Measurements from ENCODE around the gene BAZ2B.

The BAZ2B gene

GRCh38 chr2:159292157-159292556, 324.2 kb downstream of the BAZ2B start:
- peak; percentile 6 for DNase-seq

GRCh38 chr2:159290289-159290907, 325.9 kb downstream of the BAZ2B start:
- DNase-seq, result peak; percentile 84

- no peak for DNase-seq
Observed at GRCh38 chr2:159287733-159288132, 328.6 kb downstream of the BAZ2B start.

DNA sequence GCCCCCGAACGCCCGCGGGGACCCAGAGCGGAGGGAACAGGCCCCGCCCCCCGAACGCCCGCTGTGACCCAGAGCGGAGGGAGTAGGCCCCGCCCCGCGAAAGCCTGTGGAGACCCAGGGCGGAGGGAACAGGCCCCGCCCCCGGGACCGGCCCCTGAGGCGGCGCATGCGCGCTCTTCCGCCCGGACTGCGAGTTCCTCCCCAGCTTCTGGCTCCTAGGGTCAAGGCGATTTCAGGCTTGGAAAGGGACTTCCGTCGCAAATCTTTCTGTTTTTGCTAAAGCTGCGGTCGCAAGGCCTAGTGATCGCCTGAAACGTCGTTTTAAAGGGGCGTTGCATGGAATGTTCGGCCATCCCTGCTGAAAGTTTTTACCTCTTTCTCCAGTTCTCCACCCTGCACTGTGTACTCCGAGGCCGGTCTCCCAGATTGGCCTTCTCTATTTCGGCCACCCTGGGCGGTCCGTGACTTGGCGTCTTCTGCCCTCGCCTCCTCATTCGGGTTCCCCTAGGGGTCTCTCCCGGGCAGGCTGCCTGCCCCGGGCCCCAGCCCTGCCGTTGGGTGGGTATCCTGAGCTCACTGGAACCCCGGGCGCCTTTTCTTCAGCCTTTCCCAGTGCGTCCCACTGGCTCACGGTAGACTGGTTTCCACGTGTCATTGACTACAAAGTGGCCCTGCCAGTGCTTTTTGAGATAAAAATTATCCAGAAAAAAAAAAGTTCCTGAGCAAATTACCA, 329.5 kb downstream of the BAZ2B start:
- DNase-seq, result peak; percentile 100

DNA sequence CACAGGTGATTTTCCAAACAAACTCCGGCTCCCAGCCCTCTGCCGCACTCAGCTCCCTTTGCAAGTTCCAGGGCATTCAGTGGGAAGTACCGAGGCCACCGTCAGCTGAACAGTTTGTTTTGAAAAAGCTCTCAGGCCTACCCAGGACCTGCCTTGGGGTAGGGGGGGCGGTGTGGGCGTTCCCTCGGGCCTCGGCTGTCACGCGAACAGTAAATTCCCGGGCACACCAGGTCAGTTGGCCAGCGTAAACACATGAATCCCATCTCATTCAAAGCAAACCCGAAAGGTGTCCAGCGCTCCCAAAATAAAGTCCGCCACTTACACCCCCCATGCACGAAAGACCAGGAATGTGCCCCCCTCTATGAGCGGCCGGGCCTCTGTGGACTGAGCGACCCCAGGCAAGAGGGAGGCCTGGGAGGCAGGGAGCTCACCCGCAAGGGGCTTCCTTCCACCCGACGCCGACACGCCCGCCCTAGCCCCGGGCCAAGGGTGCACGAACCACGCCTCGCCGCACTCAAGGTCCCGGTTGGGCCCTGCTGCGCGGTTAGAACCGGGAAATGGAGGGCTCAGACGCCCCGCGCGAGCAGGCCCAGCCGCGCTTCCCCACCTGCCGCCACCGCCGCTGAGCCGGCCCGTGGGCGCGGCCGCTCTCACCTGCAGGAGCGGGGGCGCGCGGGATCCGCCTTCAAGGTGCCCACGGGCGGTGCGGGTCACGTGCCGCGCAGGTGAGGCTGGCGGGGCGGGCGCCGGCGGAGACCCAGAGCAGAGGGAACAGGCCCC, 330.2 kb downstream of the BAZ2B start, which contains the start of gene WDSUB1:
WDSUB1 (minus strand) TSS at position 775 of the 780 bp plus-strand sequence. CDS start 3,634 bp downstream, outside the sequence.
- DNase-seq, result peak; percentile 76

DNA sequence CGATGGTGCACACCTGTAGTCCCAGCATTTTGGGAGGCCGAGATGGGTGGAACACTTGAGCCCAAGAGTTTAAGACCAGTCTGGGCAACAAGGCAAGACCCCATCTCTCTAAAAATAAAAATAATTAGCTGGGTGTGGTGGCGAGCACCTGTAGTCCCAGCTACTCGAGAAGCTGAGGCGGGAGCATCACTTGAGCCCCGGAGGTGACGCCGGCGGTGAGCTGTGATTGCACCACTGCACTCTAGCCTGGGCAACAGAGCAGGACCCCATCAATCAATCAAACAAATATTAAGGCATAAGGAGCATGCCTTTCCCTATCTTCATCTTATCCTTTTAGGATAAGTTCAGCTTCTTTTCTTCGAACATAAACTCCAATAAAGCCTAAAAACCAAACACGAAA, 330.9 kb downstream of the BAZ2B start:
- DNase-seq, result no peak

GRCh38 chr2:159283529-159283928, 332.8 kb downstream of the BAZ2B start:
- no peak for DNase-seq

DNA sequence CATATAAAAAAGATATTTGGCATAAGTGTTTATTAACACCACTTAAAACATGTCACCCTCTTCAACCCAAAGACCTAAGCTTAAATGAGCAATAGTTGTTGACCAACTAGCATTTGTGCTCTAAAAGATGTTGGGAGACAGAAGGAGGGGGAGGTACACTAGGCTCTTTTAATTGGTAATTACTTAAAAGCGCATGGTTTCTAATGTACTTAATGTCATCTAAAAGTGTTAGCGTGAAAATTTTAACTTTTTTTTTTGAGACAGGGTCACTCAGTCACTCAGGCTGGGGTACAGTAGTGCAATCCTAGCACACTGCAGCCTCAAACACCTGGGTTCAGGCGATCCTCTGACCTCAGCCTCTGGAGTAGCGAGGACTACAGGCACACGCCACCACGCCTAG, 335.3 kb downstream of the BAZ2B start:
- no peak for DNase-seq

GRCh38 chr2:159279700-159280099, 336.6 kb downstream of the BAZ2B start:
- no peak for DNase-seq

- no peak for DNase-seq
Observed at GRCh38 chr2:159275111-159275510, 341.2 kb downstream of the BAZ2B start.

DNA sequence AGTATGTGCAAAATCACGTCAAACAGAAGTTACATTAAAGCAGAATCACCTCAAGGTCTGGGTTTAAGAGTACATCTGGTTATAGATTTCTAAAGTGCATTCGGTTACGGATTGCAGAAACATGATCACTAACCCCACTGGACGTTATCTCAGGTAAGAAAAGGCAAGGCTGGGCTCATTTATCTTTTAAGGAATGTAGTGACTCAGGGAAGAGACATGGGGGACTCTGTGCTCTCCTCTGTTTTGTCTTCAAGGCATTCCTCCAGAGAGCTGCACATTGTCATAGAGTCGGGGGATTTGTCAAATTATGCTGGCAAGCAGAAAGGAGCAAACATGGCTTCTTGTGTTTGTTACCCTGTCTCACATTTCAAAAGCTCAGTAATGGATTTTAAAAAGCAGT, 344.2 kb downstream of the BAZ2B start:
- no peak for DNase-seq

DNA sequence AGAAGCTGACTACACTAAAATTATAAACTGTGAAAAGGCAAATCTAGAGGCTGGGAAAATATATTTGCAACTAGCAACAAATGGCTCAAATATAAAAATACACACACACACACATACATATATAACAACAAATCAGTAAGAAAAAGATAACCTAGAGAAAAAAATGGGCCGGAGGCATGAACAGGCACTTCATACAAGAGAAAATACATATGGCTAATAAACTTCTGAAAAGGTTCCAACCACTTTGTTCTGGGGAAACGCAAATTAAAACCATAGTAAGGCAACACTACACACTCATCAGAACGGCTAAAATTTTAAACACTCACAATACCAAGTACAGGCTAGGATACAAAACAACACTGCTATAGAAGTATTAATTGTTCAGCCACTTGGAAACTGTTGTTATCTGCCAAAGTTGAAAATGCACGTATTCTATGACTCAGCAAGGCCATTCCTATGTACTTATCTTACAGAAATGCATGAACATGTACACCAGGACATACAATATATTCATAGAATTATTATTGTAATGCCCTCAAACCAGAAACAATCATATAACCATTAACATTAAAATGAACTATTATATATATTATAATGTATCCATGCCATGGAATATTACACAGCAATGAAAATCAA, 345.5 kb downstream of the BAZ2B start:
- peak; percentile 24 for DNase-seq
